NB4 (cell line): ENCODE results near the gene ACBD6.

ENCODE experiments used
- MYC ChIP-seq: IDR thresholded peaks from 2 replicates; pipeline ENCODE4 v1.6.1; 2011; ENCODE audit warnings: low read depth, low read length
- POLR2A ChIP-seq: IDR thresholded peaks from 2 replicates; pipeline ENCODE4 v1.6.1; 2011; ENCODE audit warnings: mild to moderate bottlenecking; ENCODE audit not compliant: insufficient read length; ENCODE audit errors: extremely low read depth
- TF ChIP-seq, protein P1 (sequence below): IDR thresholded peaks from one replicate; pipeline ENCODE4 v1.5.1; 2012; ENCODE audit warnings: low read depth, low read length
- TF ChIP-seq, protein P2 (sequence below): IDR thresholded peaks from 2 replicates; pipeline ENCODE4 v1.6.1; 2011; ENCODE audit warnings: low read depth, low read length

DNA sequence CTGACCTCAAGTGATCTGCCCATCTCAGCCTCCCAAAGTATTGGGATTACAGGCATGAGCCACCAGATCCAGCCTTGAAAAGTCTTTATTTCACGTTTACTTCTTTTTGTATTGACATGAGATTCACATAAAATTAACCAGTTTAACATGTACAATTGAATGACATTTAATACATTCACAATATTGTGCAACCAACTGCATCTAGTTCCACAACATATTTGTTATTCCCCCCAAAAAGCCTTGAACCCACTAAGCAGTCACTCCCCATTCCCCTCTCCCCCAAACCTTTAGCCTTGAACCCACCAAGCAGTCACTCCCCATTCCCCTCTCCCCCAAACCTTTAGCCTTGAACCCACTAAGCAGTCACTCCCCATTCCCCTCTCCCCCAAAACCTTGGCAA, 62.0 kb downstream of the ACBD6 start:
- TF ChIP-seq POLR2A (no peak), MYC (no peak)
- TF ChIP-seq, protein P1, sequence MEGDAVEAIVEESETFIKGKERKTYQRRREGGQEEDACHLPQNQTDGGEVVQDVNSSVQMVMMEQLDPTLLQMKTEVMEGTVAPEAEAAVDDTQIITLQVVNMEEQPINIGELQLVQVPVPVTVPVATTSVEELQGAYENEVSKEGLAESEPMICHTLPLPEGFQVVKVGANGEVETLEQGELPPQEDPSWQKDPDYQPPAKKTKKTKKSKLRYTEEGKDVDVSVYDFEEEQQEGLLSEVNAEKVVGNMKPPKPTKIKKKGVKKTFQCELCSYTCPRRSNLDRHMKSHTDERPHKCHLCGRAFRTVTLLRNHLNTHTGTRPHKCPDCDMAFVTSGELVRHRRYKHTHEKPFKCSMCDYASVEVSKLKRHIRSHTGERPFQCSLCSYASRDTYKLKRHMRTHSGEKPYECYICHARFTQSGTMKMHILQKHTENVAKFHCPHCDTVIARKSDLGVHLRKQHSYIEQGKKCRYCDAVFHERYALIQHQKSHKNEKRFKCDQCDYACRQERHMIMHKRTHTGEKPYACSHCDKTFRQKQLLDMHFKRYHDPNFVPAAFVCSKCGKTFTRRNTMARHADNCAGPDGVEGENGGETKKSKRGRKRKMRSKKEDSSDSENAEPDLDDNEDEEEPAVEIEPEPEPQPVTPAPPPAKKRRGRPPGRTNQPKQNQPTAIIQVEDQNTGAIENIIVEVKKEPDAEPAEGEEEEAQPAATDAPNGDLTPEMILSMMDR: no peak
- TF ChIP-seq, protein P2, sequence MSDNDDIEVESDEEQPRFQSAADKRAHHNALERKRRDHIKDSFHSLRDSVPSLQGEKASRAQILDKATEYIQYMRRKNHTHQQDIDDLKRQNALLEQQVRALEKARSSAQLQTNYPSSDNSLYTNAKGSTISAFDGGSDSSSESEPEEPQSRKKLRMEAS: no peak
